Mesendoderm (in vitro differentiated cells): ENCODE measurements around the gene ANKRD53.
A peak's percentile ranks its signal among the peaks of the same experiment; 100 is the strongest.
"Not testable (repeated sequence)": the region's sequence is repeated elsewhere in the genome, so short reads cannot be mapped to it uniquely, and the experiment has no call there.

Experiments
- DNase-seq: peaks from one replicate; pipeline ENCODE4 v3.0.0; 2013
- H2AK5ac ChIP-seq: 2 replicates; pipeline ENCODE4 v1.6.1; 2013; ENCODE audit warnings: low read length, inconsistent platforms
- H2BK120ac ChIP-seq: 2 replicates; pipeline ENCODE4 v1.6.1; 2013; ENCODE audit warnings: low read depth, mild to moderate bottlenecking, low read length, moderate library complexity, mixed read lengths
- H2BK15ac ChIP-seq: replicated peaks from 2 replicates; pipeline ENCODE4 v1.6.1; 2013; ENCODE audit warnings: low read depth, mild to moderate bottlenecking, moderate library complexity
- H2BK5ac ChIP-seq: 2 replicates; pipeline ENCODE4 v1.6.1; 2013; ENCODE audit warnings: low read length, inconsistent platforms
- H3K18ac ChIP-seq: 2 replicates; pipeline ENCODE4 v1.6.1; 2013; ENCODE audit warnings: mild to moderate bottlenecking, low read length, mixed read lengths
- H3K23ac ChIP-seq: one replicate; pipeline ENCODE4 v1.6.1; 2013; ENCODE audit warnings: low read length
- H3K27ac ChIP-seq: 2 replicates; pipeline ENCODE4 v1.5.1; 2013; ENCODE audit warnings: low read depth, mild to moderate bottlenecking, inconsistent platforms, low read length, moderate library complexity
- H3K27me3 ChIP-seq: 2 replicates; pipeline ENCODE4 v1.6.1; 2013; ENCODE audit warnings: low read length, control low read depth, mild to moderate bottlenecking, inconsistent platforms; ENCODE audit not compliant: insufficient read depth, poor library complexity
- H3K36me3 ChIP-seq: 2 replicates; pipeline ENCODE4 v1.6.1; 2013; ENCODE audit warnings: low read length, inconsistent platforms; ENCODE audit not compliant: control insufficient read depth, insufficient read depth
- H3K4ac ChIP-seq: one replicate; pipeline ENCODE4 v1.6.1; 2013; ENCODE audit warnings: low read depth, mild to moderate bottlenecking, low read length, moderate library complexity
- H3K4me1 ChIP-seq: 2 replicates; pipeline ENCODE4 v1.6.1; 2013; ENCODE audit warnings: low read depth, low read length, inconsistent platforms; ENCODE audit not compliant: control insufficient read depth
- H3K4me2 ChIP-seq: 2 replicates; pipeline ENCODE4 v1.6.1; 2013; ENCODE audit warnings: low read length
- H3K4me3 ChIP-seq: 2 replicates; pipeline ENCODE4 v1.5.1; 2013; ENCODE audit warnings: mild to moderate bottlenecking, low read length
- H3K56ac ChIP-seq: one replicate; pipeline ENCODE4 v1.6.1; 2013; ENCODE audit warnings: low read length
- H3K79me1 ChIP-seq: 2 replicates; pipeline ENCODE4 v1.6.1; 2013; ENCODE audit warnings: low read length, inconsistent platforms
- H3K79me2 ChIP-seq: 2 replicates; pipeline ENCODE4 v1.6.1; 2013; ENCODE audit warnings: mild to moderate bottlenecking, low read length; ENCODE audit not compliant: control insufficient read depth, insufficient read depth
- H3K9ac ChIP-seq: 2 replicates; pipeline ENCODE4 v1.6.1; 2013; ENCODE audit warnings: low read length, inconsistent platforms
- H4K5ac ChIP-seq: one replicate; pipeline ENCODE4 v1.6.1; 2013; ENCODE audit warnings: low read length
- H4K8ac ChIP-seq: one replicate; pipeline ENCODE4 v1.6.1; 2013; ENCODE audit warnings: low read depth, mild to moderate bottlenecking, control low read depth, low read length, moderate library complexity
- WGBS: extraction: QIAGEN DNeasy Blood & Tissue Kit; methylation state at CpG from one replicate; pipeline ENCODE4 v1.1.7; 2013; ENCODE audit warnings: low lambda C conversion rate, missing lambda C conversion rate; ENCODE audit not compliant: insufficient coverage; ENCODE audit errors: extremely low coverage; 5-methylcytosine and 5-hydroxymethylcytosine counted together

ANKRD53 gene

GRCh38 chr2:70999931-71000330 lies 21.5 kb downstream of the ANKRD53 start:
- not testable (repeated sequence) for H2BK15ac ChIP-seq, H3K23ac ChIP-seq, H2BK5ac ChIP-seq, H4K8ac ChIP-seq, H3K4me3 ChIP-seq, H3K56ac ChIP-seq, H4K5ac ChIP-seq, H3K79me1 ChIP-seq, H3K9ac ChIP-seq, H3K27ac ChIP-seq, H3K36me3 ChIP-seq, H3K79me2 ChIP-seq, H2AK5ac ChIP-seq, H3K4me2 ChIP-seq, H3K4ac ChIP-seq, H3K27me3 ChIP-seq, H3K4me1 ChIP-seq, H3K18ac ChIP-seq, H2BK120ac ChIP-seq, DNase-seq
- no CpG with 5 or more reads among the region's 10 CpGs for WGBS

- Histone ChIP-seq H3K23ac (no peak overlapping the region), H3K18ac (no peak overlapping the region), H2BK120ac (no peak overlapping the region), H4K8ac (peak overlapping the region; percentile 5), H3K79me1 (no peaks in the 10 kb centered on the region), H3K4me1 (no peaks in the 10 kb centered on the region), H3K4me3 (no peak overlapping the region), H3K79me2 (no peaks in the 10 kb centered on the region), H3K36me3 (no peaks in the 10 kb centered on the region), H3K4ac (no peak overlapping the region), H2BK15ac (no peak overlapping the region), H3K9ac (no peak overlapping the region), H3K27me3 (no peaks in the 10 kb centered on the region), H4K5ac (peak overlapping the region; percentile 87), H2BK5ac (no peak overlapping the region), H3K27ac (no peak overlapping the region), H3K56ac (peak overlapping the region; percentile 67), H2AK5ac (no peak overlapping the region), H3K4me2 (peak overlapping the region; percentile 21)
- no CpG with 5 or more reads among the region's 21 CpGs for WGBS
- DNase-seq = peak; percentile 73
These were observed 22.6 kb downstream of the ANKRD53 start for GRCh38 chr2:71000780-71001591.

GRCh38 chr2:71001592-71001927 lies 23.1 kb downstream of the ANKRD53 start:
- no peak overlapping the region for H2BK5ac ChIP-seq
- H2BK15ac ChIP-seq = no peak overlapping the region
- no peak overlapping the region for H4K8ac ChIP-seq
- H2AK5ac ChIP-seq = no peak overlapping the region
- H3K4me2 ChIP-seq = no peak overlapping the region
- H3K27ac ChIP-seq = no peak overlapping the region
- WGBS = no CpG with 5 or more reads among the region's 5 CpGs
- H3K18ac ChIP-seq = no peak overlapping the region
- no peak overlapping the region for H3K23ac ChIP-seq
- H4K5ac ChIP-seq = no peak overlapping the region
- H3K4ac ChIP-seq = no peak overlapping the region
- H3K79me2 ChIP-seq = no peaks in the 10 kb centered on the region
- H3K4me1 ChIP-seq = no peaks in the 10 kb centered on the region
- no peaks in the 10 kb centered on the region for H3K27me3 ChIP-seq
- no peak overlapping the region for H2BK120ac ChIP-seq
- H3K79me1 ChIP-seq = no peaks in the 10 kb centered on the region
- H3K56ac ChIP-seq = peak overlapping the region; percentile 67
- H3K9ac ChIP-seq = no peak overlapping the region
- no peak for DNase-seq
- no peak overlapping the region for H3K4me3 ChIP-seq
- no peaks in the 10 kb centered on the region for H3K36me3 ChIP-seq

DNA sequence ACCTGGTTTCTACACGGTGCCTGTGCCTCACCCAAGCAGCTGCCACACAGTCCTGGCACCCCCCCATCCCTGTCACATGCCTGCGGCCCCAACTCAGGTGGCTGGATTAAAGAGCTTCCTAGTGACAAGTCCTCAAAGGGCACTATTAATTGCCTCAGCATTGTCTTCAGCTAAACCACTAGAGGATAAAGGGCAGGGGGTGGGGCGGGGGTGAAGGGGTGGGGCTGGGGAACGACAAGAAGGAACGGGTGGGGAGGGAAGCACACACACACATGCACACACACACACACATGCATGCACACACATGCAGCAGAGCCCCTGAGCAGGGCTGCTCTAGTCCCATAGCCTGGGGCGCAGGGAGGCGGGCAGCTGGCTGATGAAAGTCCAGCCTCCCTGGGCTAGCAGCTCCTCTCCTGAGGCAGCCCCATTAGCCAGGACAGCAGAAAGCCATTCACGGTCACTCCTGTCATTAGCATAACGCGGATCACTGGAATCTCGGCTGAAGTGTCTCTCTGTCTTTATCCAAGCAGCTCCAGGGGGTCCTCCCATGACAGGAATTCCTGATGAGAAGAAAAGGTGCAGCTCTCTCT lies 23.6 kb downstream of the ANKRD53 start:
- DNase-seq = peak; percentile 86
- Histone ChIP-seq H3K4me2 (no peak overlapping the region), H3K4me1 (no peaks in the 10 kb centered on the region), H2BK5ac (no peak overlapping the region), H3K23ac (no peak overlapping the region), H3K4ac (no peak overlapping the region), H3K79me1 (no peaks in the 10 kb centered on the region), H3K4me3 (no peak overlapping the region), H3K56ac (no peak overlapping the region), H2AK5ac (no peak overlapping the region), H4K5ac (no peak overlapping the region), H2BK120ac (no peak overlapping the region), H3K27me3 (no peaks in the 10 kb centered on the region), H3K27ac (no peak overlapping the region), H2BK15ac (no peak overlapping the region), H3K9ac (no peak overlapping the region), H3K18ac (no peak overlapping the region), H3K36me3 (no peaks in the 10 kb centered on the region), H3K79me2 (no peaks in the 10 kb centered on the region), H4K8ac (no peak overlapping the region)
- no CpG with 5 or more reads among the region's 11 CpGs for WGBS

- Histone ChIP-seq H4K8ac (no peak overlapping the region), H3K79me1 (no peaks in the 10 kb centered on the region), H3K79me2 (no peaks in the 10 kb centered on the region), H3K4me3 (no peak overlapping the region), H3K27ac (no peak overlapping the region), H3K56ac (no peak overlapping the region), H3K9ac (no peak overlapping the region), H3K4me1 (no peaks in the 10 kb centered on the region), H3K18ac (no peak overlapping the region), H2BK5ac (no peak overlapping the region), H3K27me3 (no peaks in the 10 kb centered on the region), H3K4me2 (no peak overlapping the region), H2BK120ac (no peak overlapping the region), H4K5ac (no peak overlapping the region), H2BK15ac (no peak overlapping the region), H3K23ac (no peak overlapping the region), H3K4ac (no peak overlapping the region), H2AK5ac (no peak overlapping the region), H3K36me3 (no peaks in the 10 kb centered on the region)
- no peak for DNase-seq
- WGBS = no CpG with 5 or more reads among the region's 6 CpGs
These were observed 25.0 kb downstream of the ANKRD53 start for GRCh38 chr2:71003396-71003795.
